Measurements from ENCODE around the gene SASH1. TPM values are rescaled to one million over a fixed set of nuclear protein-coding genes. Genes with fewer than 3 reads are reported as not detected.

Gene SASH1
- total RNA-seq, 1 experiment from 2014 or later: 19.2 TPM

DNA sequence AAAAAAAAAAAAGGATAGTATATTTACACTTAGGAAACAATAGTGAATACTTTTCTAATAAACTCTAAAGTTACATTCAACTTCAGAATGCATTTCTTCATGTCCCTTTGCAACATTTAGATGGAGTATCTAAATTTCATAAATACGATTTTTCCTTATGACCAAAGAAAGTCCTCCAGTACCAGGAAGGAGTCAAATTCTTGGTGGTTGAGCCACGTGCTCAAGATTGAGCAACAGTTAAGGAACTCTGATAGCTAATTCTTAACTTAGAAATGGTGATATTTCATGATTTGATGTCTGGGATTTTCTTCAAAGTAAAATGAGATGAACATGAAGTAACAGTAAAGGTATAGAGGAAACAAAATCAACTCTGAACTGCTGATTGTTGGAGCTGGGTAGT, 92.7 kb downstream of the SASH1 start:
- Histone ChIP-seq H3K27me3 (replicated peaks; ENCODE audit: insufficient read depth, low read depth, low read length, poor library complexity) (no peaks in the 10 kb centered on the region), H3K27ac (ENCODE audit: low read depth, low read length, poor library complexity, severe bottlenecking) (no peak overlapping the region), H3K36me3 (ENCODE audit: insufficient read depth, low read length, poor library complexity, severe bottlenecking) (no peaks in the 10 kb centered on the region), H3K9me3 (ENCODE audit: low read depth, low read length, poor library complexity, severe bottlenecking) (no peaks in the 10 kb centered on the region), H3K4me1 (ENCODE audit: insufficient read depth, low read length, poor library complexity, severe bottlenecking) (peaks cover 15% of the 10 kb centered on the region), H3K4me3 (ENCODE audit: low read depth, low read length, poor library complexity, severe bottlenecking) (no peak overlapping the region)
- intact Hi-C loops (cut with micrococcal nuclease; ENCODE audit: unreplicated experiment): no loop called here
- BruUV-seq (replicated peaks): no TSS peak
- CTCF ChIA-PET: no interaction called here
- TF ChIP-seq EZH2 (IDR thresholded peaks at IDR 0.05; ENCODE audit: borderline replicate concordance, low read depth, low read length, poor library complexity, severe bottlenecking) (no peak), CTCF (conservative IDR thresholded peaks at IDR 0.05; ENCODE audit: low read depth, low read length) (no peak)
- POLR2A ChIA-PET (ENCODE audit: low non-redundant PET): no interaction called here
- no peak for DNase-seq (ENCODE audit: low spot score)

DNA sequence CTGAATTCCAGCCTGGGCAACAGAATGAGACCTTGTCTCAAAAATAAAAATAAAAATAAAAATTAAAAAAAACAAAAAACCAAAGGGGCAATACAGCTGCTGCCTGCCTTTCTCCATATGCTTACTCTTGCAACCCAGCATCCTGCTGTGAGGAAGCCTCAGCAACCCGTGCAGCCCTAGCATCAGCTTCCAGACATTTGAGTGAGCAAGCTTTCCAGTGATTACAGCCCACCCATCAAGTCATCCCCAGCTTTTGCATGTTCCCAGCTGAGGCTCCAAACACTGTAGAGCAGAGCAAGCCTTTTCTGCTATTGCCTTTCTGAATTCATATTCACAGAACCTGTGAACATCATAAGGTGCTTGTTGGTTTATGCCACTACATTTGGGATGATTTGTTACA, 93.8 kb downstream of the SASH1 start:
- TF ChIP-seq CTCF (conservative IDR thresholded peaks at IDR 0.05; ENCODE audit: low read depth, low read length) (no peak), EZH2 (IDR thresholded peaks at IDR 0.05; ENCODE audit: borderline replicate concordance, low read depth, low read length, poor library complexity, severe bottlenecking) (no peak)
- DNase-seq (ENCODE audit: low spot score): no peak
- ChIA-PET CTCF (no interaction called here), POLR2A (ENCODE audit: low non-redundant PET) (no interaction called here)
- no peak overlapping the region for H3K4me3 ChIP-seq (ENCODE audit: low read depth, low read length, poor library complexity, severe bottlenecking)
- peaks cover 23% of the 10 kb centered on the region for H3K4me1 ChIP-seq (ENCODE audit: insufficient read depth, low read length, poor library complexity, severe bottlenecking)
- H3K9me3 ChIP-seq (ENCODE audit: low read depth, low read length, poor library complexity, severe bottlenecking): no peaks in the 10 kb centered on the region
- intact Hi-C loops (cut with micrococcal nuclease; ENCODE audit: unreplicated experiment): no loop called here
- no peak overlapping the region for H3K27ac ChIP-seq (ENCODE audit: low read depth, low read length, poor library complexity, severe bottlenecking)
- no TSS peak for BruUV-seq (replicated peaks)
- no peaks in the 10 kb centered on the region for H3K36me3 ChIP-seq (ENCODE audit: insufficient read depth, low read length, poor library complexity, severe bottlenecking)
- no peaks in the 10 kb centered on the region for H3K27me3 ChIP-seq (replicated peaks; ENCODE audit: insufficient read depth, low read depth, low read length, poor library complexity)

GRCh38 chr6:148438632-148439031, 96.0 kb downstream of the SASH1 start:
- H3K4me3 ChIP-seq (ENCODE audit: low read depth, low read length, poor library complexity, severe bottlenecking): no peak overlapping the region
- POLR2A ChIA-PET (ENCODE audit: low non-redundant PET): no interaction called here
- no peaks in the 10 kb centered on the region for H3K27me3 ChIP-seq (replicated peaks; ENCODE audit: insufficient read depth, low read depth, low read length, poor library complexity)
- no peak for DNase-seq (ENCODE audit: low spot score)
- H3K27ac ChIP-seq (ENCODE audit: low read depth, low read length, poor library complexity, severe bottlenecking): no peak overlapping the region
- no peaks in the 10 kb centered on the region for H3K36me3 ChIP-seq (ENCODE audit: insufficient read depth, low read length, poor library complexity, severe bottlenecking)
- intact Hi-C loops (cut with micrococcal nuclease; ENCODE audit: unreplicated experiment): no loop called here
- H3K9me3 ChIP-seq (ENCODE audit: low read depth, low read length, poor library complexity, severe bottlenecking): no peaks in the 10 kb centered on the region
- TF ChIP-seq EZH2 (IDR thresholded peaks at IDR 0.05; ENCODE audit: borderline replicate concordance, low read depth, low read length, poor library complexity, severe bottlenecking): no peak
- no peak for TF ChIP-seq CTCF (conservative IDR thresholded peaks at IDR 0.05; ENCODE audit: low read depth, low read length)
- CTCF ChIA-PET: no interaction called here
- H3K4me1 ChIP-seq (ENCODE audit: insufficient read depth, low read length, poor library complexity, severe bottlenecking): peaks cover 22% of the 10 kb centered on the region
- no TSS peak for BruUV-seq (replicated peaks)

Measured in A673 (cell line).